ENCODE measurements around the gene KIF26A.

Gene KIF26A

GRCh38 chr14:104163541-104163940 lies 25.2 kb downstream of the KIF26A start:
- FAIRE-seq (no peak), DNase-seq (ENCODE audit: insufficient read length, low spot score) (no peak)
- no peak for TF ChIP-seq POLR2A (IDR thresholded peaks at IDR 0.05; ENCODE audit: low read depth, low read length)

DNA sequence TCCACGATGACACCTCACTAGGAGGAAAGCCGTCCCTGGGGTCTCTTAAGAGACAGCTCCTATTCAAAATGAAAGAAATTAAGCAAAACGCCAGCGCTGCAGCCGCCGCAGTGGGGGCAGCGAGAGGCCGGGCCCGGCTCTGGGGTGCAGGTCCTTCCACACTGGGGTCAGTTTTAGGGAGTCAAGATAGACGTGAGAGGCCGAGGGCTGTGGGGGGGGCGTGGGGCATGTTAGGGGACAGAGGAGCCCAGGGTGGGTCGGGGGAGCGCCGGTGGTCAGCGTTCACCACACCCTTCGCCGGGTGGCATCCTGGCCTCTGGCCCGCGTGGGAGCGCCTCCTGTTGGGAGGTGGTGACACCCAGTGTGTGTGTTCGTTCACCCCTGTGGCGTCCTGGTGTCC lies 25.7 kb downstream of the KIF26A start:
- no peak for TF ChIP-seq POLR2A (IDR thresholded peaks at IDR 0.05; ENCODE audit: low read depth, low read length)
- no peak for DNase-seq (ENCODE audit: insufficient read length, low spot score)
- no peak for FAIRE-seq

- DNase-seq (ENCODE audit: insufficient read length, low spot score) (no peak), FAIRE-seq (no peak)
- no peak for TF ChIP-seq POLR2A (IDR thresholded peaks at IDR 0.05; ENCODE audit: low read depth, low read length)
These were observed 26.1 kb downstream of the KIF26A start for GRCh38 chr14:104164512-104164911.

- DNase-seq (ENCODE audit: insufficient read length, low spot score) (no peak), FAIRE-seq (no peak)
- no peak for TF ChIP-seq POLR2A (IDR thresholded peaks at IDR 0.05; ENCODE audit: low read depth, low read length)
These were observed 28.3 kb downstream of the KIF26A start for GRCh38 chr14:104166698-104167097.

DNA sequence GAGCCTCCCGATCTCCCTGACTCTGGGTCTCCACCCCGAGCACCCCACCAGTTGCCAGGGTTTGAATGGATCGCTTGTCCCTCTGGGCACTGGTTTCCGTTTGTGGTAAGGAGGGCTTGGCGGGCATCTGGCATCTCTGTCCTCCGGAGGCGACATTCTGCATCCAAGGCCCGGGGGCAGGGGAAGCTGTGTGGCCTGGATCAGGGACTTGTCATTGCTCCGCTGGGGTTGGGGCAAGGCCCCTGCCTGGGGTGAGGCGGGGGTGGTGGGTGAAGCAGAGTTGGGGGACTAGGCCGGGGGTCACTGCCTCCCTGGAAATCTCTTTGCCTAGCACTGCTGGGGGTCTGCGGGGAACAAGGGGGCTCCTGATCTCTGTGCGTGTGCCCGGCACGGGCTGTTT lies 30.2 kb downstream of the KIF26A start:
- TF ChIP-seq POLR2A (IDR thresholded peaks at IDR 0.05; ENCODE audit: low read depth, low read length), result no peak
- FAIRE-seq (no peak), DNase-seq (ENCODE audit: insufficient read length, low spot score) (no peak)

- TF ChIP-seq POLR2A (IDR thresholded peaks at IDR 0.05; ENCODE audit: low read depth, low read length), result no peak
- no peak for FAIRE-seq
- DNase-seq (ENCODE audit: insufficient read length, low spot score), result no peak
These were observed 30.8 kb downstream of the KIF26A start for GRCh38 chr14:104169005-104169698.

GRCh38 chr14:104169699-104170479 lies 31.5 kb downstream of the KIF26A start:
- DNase-seq (ENCODE audit: insufficient read length, low spot score), result no peak
- no peak for FAIRE-seq
- TF ChIP-seq POLR2A (IDR thresholded peaks at IDR 0.05; ENCODE audit: low read depth, low read length), result no peak

- no peak for TF ChIP-seq POLR2A (IDR thresholded peaks at IDR 0.05; ENCODE audit: low read depth, low read length)
- FAIRE-seq (no peak), DNase-seq (ENCODE audit: insufficient read length, low spot score) (no peak)
These were observed 32.8 kb downstream of the KIF26A start for GRCh38 chr14:104171029-104171697.

- no peak for TF ChIP-seq POLR2A (IDR thresholded peaks at IDR 0.05; ENCODE audit: low read depth, low read length)
- no peak for DNase-seq (ENCODE audit: insufficient read length, low spot score)
- no peak for FAIRE-seq
These were observed 33.5 kb downstream of the KIF26A start for GRCh38 chr14:104171895-104172294.

DNA sequence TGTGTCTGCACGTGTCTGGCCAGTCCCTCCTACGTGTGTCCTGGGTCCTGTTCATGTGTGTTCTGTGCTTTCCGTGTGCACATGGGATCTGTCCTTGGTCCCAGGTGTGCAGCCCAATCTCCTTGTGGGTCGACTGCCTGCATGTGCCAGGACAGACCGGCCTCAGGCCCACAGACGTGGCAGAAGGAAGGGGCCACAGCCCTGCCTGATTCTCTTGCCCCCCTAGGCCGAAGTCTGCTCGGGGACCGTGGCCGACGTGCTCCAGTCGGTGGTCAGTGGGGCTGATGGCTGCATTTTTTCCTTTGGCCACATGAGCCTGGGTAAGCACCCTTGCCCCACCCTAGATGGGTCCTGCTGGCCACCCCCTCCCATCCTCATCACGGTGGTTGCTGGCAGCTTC lies 34.0 kb downstream of the KIF26A start:
- no peak for TF ChIP-seq POLR2A (IDR thresholded peaks at IDR 0.05; ENCODE audit: low read depth, low read length)
- DNase-seq (ENCODE audit: insufficient read length, low spot score), result no peak
- FAIRE-seq, result no peak

DNA sequence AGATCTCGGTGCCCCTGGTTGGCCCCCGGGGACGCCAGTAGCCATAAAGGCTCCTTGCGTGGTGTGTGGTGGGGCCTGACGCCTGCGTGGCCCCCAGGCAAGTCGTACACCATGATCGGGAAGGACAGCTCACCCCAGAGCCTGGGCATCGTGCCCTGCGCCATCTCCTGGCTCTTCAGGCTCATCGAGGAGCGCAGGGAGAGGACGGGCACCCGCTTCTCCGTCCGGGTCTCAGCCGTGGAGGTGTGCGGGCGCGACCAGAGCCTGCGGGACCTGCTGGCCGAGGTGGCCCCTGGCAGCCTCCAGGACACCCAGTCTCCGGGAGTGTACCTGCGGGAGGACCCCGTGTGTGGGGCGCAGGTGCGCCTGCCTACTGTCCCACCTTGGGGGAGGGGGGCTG lies 34.5 kb downstream of the KIF26A start:
- TF ChIP-seq POLR2A (IDR thresholded peaks at IDR 0.05; ENCODE audit: low read depth, low read length), result no peak
- FAIRE-seq (no peak), DNase-seq (ENCODE audit: insufficient read length, low spot score) (no peak)

- no peak for TF ChIP-seq POLR2A (IDR thresholded peaks at IDR 0.05; ENCODE audit: low read depth, low read length)
- no peak for DNase-seq (ENCODE audit: insufficient read length, low spot score)
- FAIRE-seq, result no peak
These were observed 35.7 kb downstream of the KIF26A start for GRCh38 chr14:104174051-104174450.

DNA sequence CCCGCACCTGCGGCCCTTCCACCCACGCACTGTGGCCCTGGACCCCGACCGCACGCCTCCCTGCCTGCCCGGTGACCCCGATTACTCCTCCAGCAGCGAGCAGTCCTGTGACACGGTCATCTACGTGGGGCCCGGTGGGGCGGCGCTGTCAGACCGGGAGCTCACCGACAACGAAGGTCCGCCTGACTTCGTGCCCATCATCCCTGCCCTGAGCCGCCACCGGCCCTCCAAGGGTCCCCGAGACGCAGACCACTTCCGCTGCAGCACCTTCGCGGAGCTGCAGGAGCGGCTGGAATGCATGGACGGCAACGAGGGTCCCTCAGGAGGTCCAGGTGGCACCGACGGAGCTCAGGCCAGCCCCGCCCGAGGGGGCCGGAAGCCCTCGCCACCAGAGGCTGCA lies 36.7 kb downstream of the KIF26A start:
- FAIRE-seq, result no peak
- DNase-seq (ENCODE audit: insufficient read length, low spot score), result no peak
- TF ChIP-seq POLR2A (IDR thresholded peaks at IDR 0.05; ENCODE audit: low read depth, low read length), result no peak

GRCh38 chr14:104175811-104176210 lies 37.4 kb downstream of the KIF26A start:
- DNase-seq (ENCODE audit: insufficient read length, low spot score) (no peak), FAIRE-seq (no peak)
- TF ChIP-seq POLR2A (IDR thresholded peaks at IDR 0.05; ENCODE audit: low read depth, low read length), result no peak

All from H54 (cell line).